ENCODE results near the gene NRP2.

Gene NRP2

GRCh38 chr2:205734436-205735037 lies 52.2 kb downstream of the NRP2 start:
- peak; percentile 56 for DNase-seq

GRCh38 chr2:205738117-205738968 lies 56.0 kb downstream of the NRP2 start:
- DNase-seq, result no peak

- DNase-seq, result peak; percentile 94
Observed at GRCh38 chr2:205739620-205740019, 57.3 kb downstream of the NRP2 start.

GRCh38 chr2:205740381-205740780 lies 58.1 kb downstream of the NRP2 start:
- DNase-seq, result no peak

- DNase-seq, result no peak
Observed at GRCh38 chr2:205741256-205741978, 59.1 kb downstream of the NRP2 start.

- no peak for DNase-seq
Observed at GRCh38 chr2:205743137-205743536, 60.8 kb downstream of the NRP2 start.

- DNase-seq, result no peak
Observed at GRCh38 chr2:205744074-205744591, 61.8 kb downstream of the NRP2 start.

- no peak for DNase-seq
Observed at GRCh38 chr2:205745661-205746419, 63.5 kb downstream of the NRP2 start.

- no peak for DNase-seq
Observed at GRCh38 chr2:205746420-205746785, 64.1 kb downstream of the NRP2 start.

GRCh38 chr2:205747829-205748386 lies 65.6 kb downstream of the NRP2 start:
- no peak for DNase-seq

GRCh38 chr2:205748639-205749038 lies 66.3 kb downstream of the NRP2 start:
- no peak for DNase-seq

- DNase-seq, result no peak
Observed at GRCh38 chr2:205749078-205749477, 66.8 kb downstream of the NRP2 start.

- no peak for DNase-seq
Observed at GRCh38 chr2:205750797-205751196, 68.5 kb downstream of the NRP2 start.

- DNase-seq, result no peak
Observed at GRCh38 chr2:205751569-205752031, 69.3 kb downstream of the NRP2 start.

GRCh38 chr2:205752296-205752820 lies 70.1 kb downstream of the NRP2 start:
- DNase-seq, result no peak

- no peak for DNase-seq
Observed at GRCh38 chr2:205752924-205753323, 70.6 kb downstream of the NRP2 start.

- no peak for DNase-seq
Observed at GRCh38 chr2:205754285-205754923, 72.1 kb downstream of the NRP2 start.

GRCh38 chr2:205754924-205755321 lies 72.6 kb downstream of the NRP2 start:
- no peak for DNase-seq

GRCh38 chr2:205755923-205756322 lies 73.6 kb downstream of the NRP2 start:
- DNase-seq, result no peak

GRCh38 chr2:205757271-205757670 lies 75.0 kb downstream of the NRP2 start:
- DNase-seq, result no peak

GRCh38 chr2:205758051-205758450 lies 75.8 kb downstream of the NRP2 start:
- DNase-seq, result no peak

GRCh38 chr2:205758500-205758899 lies 76.2 kb downstream of the NRP2 start:
- DNase-seq, result no peak
